GM15510 (cell line): ENCODE data around the gene KLRK1.

Experiments used
- POLR2A ChIP-seq: IDR thresholded peaks from 3 replicates; pipeline ENCODE4 v1.6.1; 2011; ENCODE audit warnings: borderline replicate concordance; ENCODE audit not compliant: insufficient read length; ENCODE audit errors: extremely low read depth

Gene KLRK1

DNA sequence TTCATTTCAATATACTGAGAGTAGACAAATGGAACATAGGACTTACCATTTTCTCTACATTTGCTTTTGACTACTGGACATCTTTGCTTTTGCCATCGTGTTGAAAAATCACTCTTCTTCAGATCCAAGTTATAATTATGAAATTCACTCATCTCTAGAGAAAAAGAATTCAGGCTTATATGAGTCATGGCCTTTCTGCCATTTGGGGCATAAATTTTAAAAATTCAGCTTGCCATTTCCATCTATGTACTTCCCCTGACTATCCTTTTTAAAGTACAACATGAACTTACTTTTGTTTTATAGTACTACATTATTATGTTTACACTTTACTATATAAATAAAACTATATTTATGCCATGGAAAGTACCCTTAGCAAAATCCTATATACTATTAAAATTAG, 3.0 kb downstream of the KLRK1 start:
- no peak for TF ChIP-seq POLR2A

DNA sequence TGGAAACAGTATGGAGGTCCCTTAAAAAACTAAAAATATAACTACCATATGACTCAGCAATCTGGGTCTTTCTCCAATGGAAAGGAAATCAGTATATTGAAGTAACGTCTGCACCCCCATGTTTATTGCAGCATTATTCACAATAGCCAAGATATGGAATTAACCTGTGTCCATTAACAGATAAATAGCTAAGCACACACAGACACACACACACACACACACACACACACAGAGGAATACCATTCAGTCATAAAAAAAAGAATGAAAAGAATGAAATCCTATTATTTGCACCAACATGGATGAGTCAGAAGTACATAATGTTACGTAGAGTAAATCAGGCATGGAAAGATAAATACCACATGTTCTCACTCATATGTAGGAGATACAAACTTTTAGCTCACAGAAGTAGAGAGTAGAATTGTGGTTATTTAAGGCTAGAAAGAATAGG, 4.7 kb downstream of the KLRK1 start:
- no peak for TF ChIP-seq POLR2A

DNA sequence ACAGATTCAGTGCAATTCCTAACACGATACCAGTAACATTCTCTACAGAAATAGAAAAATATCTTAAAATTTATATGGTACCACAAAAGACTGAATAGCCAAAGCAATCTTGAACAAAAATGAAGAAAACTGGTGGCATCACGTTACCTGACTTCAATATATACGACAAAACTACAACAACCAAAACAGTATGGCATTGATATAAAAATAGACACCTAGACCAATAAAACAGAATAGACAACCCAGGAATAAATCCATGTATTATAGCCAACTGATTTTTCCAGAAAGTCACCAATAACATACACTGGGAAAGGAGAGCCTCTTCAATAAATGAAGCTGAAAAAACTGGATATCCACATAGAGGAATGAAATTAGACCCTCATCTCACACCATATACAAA, 5.7 kb downstream of the KLRK1 start:
- TF ChIP-seq POLR2A = no peak

DNA sequence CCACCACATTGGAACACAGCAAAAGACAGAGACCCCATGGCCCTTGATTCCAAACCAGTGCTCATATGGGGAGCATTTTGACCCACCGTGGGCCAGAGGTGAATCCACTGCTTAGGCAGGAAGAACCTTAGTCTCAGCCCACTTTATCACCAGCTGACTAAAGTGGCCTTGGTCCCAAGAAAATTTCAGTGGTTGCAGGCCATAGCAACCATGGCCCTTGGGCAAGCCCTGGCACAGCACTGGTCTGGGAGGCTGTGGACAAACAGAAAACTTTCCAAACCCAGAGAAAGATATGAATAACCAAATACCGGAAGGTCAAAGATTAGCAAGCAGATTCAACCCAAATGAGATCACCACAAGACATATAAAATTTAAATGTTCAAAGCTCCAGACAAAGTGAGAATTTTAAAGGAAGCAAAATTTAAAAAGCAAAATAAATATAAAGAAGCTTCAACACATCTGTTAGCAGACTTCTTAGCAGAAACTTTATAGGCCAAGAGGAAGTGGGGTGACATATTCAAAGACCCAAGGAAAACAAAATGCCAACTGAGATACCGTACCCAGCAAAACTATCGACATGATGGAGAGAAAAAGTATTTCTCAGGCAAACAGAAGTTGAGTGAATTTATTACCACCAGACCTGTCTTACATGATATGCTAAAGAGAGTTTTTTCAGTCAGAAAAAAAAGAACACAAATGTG, 7.8 kb downstream of the KLRK1 start:
- TF ChIP-seq POLR2A = no peak

DNA sequence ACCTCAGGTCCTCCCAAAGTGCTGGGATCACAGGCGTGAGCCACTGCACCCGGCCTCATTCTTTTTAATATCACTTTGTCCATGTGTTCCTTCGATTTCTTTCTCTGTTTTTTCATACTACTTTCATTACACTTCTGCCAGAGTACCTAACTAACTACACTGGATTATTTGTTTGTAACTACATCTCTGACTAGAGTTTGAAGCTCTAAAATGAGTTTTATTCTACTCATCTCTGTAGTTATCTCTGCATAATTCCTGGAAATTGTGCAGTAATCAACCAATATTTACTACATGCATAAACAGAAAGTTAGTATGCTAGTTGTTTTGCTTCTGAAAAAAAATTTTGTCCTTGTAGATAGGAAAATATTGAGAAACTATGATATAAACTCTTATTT, 15.2 kb downstream of the KLRK1 start:
- TF ChIP-seq POLR2A = no peak

DNA sequence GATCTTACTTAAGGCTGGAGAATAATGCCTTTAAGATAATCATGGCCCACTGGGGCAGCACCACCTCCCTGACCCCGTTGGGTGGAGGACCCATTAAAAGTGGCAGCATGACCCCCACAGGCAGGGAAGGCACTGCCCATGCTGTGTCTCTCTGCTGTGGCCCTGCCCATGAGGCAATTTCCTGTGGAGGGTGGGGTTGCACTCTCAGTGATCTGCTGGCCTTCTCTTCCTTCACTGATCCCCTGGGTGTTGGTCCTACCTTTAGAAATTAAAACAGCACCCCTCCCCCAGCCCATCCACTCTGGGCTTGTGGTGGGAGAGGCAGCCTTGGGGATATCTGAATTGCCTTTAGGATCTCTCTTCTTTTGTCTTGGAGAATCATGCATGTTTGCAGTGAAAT, 17.3 kb downstream of the KLRK1 start:
- no peak for TF ChIP-seq POLR2A

DNA sequence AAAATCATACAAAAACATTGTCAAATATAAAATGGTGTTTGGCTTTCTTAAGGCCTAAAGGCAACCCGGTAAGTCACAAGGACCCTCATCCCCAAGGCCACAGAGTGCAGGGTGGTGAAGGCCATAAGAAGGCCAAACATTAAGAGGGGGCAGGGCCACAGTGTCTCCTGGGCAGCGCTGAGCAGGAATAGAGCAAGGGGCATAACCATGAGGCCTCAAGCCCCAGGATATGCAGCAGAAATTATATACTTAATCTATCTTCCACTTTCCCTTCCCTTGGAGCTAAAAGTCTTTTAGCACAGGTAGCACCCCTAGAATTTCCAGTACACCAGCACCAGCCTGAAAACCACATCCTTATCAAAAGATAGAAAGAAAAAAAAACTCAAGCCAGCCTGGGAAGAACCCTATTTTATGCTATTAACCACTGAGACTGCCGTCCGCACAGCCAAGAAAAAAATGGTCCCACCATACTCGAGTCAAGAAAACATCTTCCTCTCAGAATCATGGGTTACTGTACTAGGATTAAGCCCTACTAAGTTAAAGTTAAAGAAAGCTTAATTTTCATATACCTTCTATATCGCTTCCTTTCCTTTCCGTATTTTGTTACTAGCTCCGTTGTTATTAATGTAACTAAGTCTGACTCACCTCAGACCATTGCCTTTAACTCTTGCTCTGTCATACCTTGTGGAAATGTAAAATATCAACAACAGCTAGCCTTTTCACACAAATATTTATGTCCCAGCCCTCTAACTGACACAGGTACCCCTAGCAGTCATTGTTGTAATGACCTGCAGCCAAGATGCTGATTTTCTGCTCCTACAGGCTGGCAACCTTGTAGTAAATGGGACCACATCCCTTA, 20.1 kb downstream of the KLRK1 start:
- TF ChIP-seq POLR2A = no peak

DNA sequence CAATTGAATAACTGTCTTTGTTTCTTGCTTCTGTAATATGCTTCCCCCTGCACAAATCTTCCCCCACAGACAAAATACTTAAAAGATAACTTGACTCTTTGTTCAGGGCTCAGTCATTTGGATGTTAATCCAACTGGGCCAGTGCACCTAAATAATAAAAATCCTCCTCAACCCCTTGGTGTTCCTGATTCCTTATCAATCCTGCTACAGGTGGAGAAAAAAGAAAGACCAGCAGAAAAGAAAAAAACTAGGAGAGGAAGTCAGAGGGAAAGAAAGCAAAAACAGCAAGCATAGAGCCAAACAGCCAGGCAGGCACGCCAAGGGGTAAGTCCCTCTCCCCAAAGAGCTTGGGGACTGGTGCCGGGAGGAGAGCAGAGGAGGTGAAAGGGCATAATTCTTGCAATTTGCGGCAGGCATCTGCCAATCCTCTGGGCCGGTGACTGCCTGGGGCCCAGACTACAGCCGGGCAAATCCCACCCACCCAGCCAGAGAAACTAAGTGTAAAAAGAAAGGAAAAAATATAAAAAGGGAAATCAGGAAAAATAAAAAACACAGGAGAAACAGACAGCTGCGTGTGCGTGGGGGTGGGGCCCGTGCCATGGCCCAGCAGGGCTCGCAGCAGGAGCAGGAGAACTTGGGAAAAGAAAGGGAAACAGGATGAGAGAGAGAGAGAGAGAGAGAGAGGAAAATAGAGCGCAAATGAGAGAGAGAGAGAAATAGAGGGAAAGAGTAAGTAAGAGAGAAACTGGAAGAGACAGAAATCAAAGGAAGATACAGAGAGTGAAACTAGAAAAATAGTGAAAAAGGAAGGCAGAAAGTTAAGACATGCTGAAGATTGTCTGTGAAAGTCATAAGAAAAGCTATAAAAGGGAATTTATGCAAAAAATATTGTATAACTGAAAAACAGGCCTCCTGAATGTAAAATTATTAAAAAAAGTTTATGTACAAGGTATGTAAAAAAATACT, 21.4 kb downstream of the KLRK1 start:
- TF ChIP-seq POLR2A = no peak

DNA sequence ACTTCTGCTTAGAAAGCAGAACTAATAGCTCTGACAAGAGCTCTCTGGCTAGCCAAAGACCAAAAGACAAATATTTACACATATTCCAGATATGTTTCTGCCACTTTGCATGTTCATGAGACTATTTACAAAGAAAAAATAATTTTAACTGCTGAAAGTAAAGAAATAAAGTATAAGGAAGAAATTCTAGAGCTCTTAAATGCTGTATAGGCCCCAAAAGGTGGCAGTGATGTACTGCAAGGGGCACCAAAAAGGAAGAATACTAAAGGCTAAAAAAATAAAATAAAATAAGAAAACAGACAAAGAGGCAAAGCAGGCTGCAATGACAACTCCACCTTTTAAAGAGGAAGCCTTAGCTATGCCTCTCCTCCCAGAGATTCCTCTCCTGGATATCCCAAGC, 23.0 kb downstream of the KLRK1 start:
- TF ChIP-seq POLR2A = no peak

DNA sequence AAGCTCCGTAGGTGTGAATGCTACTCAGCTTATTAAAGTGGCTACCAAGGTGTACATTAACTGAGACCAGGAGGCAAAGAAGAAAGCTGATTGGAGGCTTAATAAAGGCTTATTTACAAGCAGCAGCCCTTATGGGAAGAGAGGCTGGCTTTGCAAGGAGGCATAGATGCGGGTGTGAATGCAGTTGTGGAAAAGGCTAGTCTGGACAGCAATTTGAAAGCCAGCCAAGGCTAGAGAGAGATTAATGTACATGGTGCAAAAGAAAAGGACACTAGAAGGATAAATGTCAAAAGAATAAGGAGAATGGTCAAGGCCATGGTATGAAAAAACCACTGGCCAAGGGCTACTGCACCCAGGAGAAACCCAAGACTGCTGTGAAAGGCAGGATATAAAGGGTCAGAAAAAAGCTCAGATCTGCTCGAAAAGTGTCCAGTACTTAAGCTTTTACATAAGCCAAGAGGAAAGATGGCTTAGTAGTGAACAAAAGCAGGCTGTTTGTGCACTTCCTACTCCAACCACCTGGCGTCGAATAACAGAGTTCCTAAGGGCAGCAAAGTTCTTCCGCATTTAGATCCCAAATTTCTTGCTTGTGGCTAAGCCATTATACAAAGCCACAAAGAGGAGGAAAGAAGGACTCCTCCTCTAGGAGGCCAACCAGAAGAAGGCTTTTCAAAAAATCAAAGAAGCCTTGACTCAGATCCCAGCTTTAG, 24.0 kb downstream of the KLRK1 start:
- no peak for TF ChIP-seq POLR2A

DNA sequence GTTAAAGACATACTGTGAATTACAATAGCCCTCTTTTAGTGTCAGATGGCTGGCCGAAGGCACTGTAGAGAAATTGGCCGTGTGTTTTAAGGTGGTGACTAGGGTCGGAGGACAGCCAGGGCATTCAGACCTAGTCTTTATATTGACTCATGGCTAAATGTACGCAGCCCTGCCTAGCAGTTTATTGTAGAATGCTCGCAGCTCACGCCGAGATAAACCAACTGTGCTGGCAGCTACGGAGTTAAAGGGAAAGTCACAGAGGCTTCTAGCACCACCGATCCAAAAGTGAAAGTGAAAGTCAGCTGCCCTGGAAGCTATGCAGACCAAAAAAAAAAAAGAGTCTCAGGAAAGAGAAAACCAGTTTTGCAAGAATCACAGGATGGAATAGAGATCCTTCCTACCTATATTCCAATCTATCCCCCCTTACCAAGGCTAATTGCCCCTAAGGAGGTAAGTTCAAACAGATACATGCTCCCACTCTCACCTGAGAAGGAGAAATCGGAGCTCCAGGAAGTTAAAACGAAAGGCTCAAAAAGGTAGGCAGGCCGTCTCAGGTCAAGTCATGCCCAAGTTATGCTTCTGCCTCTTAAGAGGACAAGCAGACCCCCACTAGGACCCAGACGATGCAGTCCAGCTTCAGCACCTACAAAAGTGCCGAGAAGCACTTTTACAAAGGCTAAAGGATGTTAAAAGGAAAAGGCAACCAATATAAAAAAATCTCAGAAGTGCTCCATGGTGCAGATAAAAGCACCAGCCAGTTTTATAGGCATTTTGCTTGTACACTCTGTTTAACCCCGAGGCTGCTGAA, 24.8 kb downstream of the KLRK1 start:
- TF ChIP-seq POLR2A = no peak

DNA sequence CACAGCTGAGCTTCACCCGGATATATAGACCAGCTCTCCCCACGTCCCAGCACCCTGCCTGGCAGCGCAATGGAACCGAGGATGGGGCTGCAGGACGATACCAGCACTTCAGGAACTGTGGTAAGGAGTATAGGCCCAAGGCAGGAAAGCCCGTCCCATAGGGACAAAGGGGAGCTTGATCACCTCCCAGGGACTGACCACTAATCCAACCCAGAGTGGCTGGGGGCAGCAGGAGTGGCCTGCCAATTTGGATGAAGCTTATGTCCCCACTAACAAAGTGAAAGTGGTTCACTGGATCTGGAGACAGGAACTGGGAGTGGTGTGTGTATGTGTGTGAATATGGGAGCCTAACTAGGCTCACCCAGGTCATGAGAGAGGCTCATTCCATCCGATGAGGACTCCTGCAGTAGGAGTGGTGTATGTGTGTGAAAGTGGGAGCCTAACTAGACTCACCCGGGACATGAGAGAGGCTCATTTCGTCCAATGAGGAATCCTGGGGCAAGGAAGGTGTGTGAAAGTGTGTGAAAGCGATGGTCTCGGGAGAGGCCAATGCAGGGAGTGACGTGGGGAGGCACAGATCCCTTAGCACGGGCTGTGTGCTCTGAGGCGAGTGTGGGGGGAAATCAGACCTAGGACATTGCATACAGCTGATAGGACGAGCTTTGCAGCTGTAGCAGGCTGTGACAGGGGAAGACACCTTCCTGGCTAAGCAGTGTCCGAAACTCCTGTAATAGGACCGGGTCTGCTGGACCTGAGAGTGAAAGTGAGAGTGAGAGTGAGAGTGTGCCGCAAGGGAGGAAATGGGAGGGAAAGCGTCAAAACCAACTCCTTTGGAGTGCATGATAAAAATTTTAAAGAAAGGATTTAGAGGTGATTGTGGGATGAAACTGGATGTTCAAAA, 25.7 kb downstream of the KLRK1 start:
- no peak for TF ChIP-seq POLR2A

DNA sequence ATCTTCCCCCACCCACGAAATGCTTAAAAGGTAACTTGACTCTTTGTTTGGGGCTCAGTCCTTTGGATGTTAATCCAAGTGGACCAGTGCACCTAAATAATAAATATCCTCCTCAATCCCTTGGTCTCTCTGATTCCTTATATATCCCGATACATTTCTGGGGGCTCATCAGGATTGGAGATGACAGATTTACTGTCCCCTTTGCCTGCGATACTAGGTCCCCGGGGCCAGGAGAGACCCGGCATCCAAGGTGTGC, 26.3 kb downstream of the KLRK1 start:
- TF ChIP-seq POLR2A = no peak
